Measurements from ENCODE around the gene TMEM208.

DNA sequence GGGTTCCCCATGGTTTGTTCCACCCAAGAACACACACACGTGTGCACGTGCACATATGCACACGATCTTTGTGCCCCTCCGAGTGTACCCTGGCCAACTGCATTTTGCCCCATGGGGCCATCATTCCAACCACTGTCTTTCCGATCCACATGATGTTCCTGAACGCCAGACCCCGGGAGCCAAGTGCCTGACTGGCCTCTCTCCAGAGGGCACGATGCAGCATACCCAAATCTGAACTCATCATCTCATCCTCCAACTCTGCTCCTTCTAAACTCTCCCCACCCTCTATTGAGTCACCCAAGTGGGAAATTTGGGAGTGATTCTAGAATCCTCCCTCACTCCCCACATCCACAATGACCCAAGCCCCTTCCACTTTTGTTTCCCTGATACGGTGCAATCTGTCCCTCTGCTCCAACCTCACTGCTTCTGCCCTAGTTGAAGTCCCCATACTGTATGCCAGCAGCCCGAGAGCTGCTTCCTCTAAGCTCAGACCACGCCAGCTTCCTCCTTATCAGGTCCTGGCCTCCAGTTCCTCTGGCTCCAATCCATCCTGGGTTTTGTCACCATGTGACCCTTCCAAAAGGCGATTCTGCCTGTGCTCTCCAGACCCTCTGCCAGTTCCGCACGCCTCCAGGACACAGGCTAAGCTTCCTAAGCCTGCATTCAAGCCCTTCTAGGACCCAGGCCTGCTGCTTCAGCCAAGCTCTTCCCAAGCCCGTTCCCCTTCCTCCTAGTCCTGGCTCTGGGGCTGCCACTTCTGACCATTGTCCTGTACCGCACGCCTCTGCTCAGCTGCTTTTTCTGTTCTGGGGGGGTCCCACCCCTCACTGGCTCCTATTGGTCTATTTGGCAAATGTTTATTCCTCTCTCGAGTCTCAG is 10.1 kb upstream of the TMEM208 start:
- TF ChIP-seq, protein P1, sequence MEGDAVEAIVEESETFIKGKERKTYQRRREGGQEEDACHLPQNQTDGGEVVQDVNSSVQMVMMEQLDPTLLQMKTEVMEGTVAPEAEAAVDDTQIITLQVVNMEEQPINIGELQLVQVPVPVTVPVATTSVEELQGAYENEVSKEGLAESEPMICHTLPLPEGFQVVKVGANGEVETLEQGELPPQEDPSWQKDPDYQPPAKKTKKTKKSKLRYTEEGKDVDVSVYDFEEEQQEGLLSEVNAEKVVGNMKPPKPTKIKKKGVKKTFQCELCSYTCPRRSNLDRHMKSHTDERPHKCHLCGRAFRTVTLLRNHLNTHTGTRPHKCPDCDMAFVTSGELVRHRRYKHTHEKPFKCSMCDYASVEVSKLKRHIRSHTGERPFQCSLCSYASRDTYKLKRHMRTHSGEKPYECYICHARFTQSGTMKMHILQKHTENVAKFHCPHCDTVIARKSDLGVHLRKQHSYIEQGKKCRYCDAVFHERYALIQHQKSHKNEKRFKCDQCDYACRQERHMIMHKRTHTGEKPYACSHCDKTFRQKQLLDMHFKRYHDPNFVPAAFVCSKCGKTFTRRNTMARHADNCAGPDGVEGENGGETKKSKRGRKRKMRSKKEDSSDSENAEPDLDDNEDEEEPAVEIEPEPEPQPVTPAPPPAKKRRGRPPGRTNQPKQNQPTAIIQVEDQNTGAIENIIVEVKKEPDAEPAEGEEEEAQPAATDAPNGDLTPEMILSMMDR (IDR thresholded peaks at IDR 0.05) = no peak
- no peak for TF ChIP-seq POLR2A (IDR thresholded peaks at IDR 0.05)

Data from esophagus squamous epithelium (tissue), 4 donors.